ENCODE results near the gene ACTL8.

- no peak for TF ChIP-seq EZH2 (IDR thresholded peaks at IDR 0.05; ENCODE audit: low read length)
- TF ChIP-seq, protein P1, sequence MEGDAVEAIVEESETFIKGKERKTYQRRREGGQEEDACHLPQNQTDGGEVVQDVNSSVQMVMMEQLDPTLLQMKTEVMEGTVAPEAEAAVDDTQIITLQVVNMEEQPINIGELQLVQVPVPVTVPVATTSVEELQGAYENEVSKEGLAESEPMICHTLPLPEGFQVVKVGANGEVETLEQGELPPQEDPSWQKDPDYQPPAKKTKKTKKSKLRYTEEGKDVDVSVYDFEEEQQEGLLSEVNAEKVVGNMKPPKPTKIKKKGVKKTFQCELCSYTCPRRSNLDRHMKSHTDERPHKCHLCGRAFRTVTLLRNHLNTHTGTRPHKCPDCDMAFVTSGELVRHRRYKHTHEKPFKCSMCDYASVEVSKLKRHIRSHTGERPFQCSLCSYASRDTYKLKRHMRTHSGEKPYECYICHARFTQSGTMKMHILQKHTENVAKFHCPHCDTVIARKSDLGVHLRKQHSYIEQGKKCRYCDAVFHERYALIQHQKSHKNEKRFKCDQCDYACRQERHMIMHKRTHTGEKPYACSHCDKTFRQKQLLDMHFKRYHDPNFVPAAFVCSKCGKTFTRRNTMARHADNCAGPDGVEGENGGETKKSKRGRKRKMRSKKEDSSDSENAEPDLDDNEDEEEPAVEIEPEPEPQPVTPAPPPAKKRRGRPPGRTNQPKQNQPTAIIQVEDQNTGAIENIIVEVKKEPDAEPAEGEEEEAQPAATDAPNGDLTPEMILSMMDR (optimal IDR thresholded peaks at IDR 0.05 in 1 of 3, IDR thresholded peaks at IDR 0.05 in 1 of 3, conservative IDR thresholded peaks at IDR 0.05 in 1 of 3; ENCODE audit: extremely low read depth in 1 of 3, insufficient read depth in 2 of 3, low read length in 3 of 3) = no peak
These were observed 91.2 kb downstream of the ACTL8 start for GRCh38 chr1:17846341-17846740.

Measured in keratinocyte (primary cell).